Ovary (tissue), 9 donors: Measurements from ENCODE around the gene CELF2. TPM values are rescaled to one million over a fixed set of nuclear protein-coding genes. Genes with fewer than 3 reads are reported as not detected.

Source experiments
- DNase-seq, 5 donors: peaks; one replicate each; pipeline ENCODE4 v3.0.0-alpha.2; 2019 to 2020
- H3K27ac ChIP-seq, 2 donors: fragments of 200-600 bp; one replicate each; pipeline versions ENCODE4 v1.5.1 to v1.8.0; 2019 to 2022
- H3K27me3 ChIP-seq: fragments of 200-600 bp; one replicate; pipeline ENCODE4 v1.8.0; 2022
- H3K36me3 ChIP-seq: fragments of 200-600 bp; sonication (generic); one replicate; pipeline ENCODE4 v1.5.1; 2019
- H3K4me1 ChIP-seq: one replicate; pipeline ENCODE4 v1.8.1; 2013; ENCODE audit warnings: mild to moderate bottlenecking, moderate library complexity; ENCODE audit not compliant: insufficient read depth
- H3K4me3 ChIP-seq: fragments of 200-600 bp; sonication (generic); one replicate; pipeline ENCODE4 v1.5.1; 2017
- H3K9me3 ChIP-seq, 2 donors: fragments of 200-600 bp in 1 of 2; sonication (generic) in 1 of 2; one replicate each; pipeline versions ENCODE4 v1.5.1 to v1.8.1; 2013 to 2019; ENCODE audit warnings: mild to moderate bottlenecking in 1 of 2, moderate library complexity in 1 of 2
- CTCF ChIP-seq, 3 donors: fragments of 450-650 bp in 2 of 3; fragments of 200-600 bp in 1 of 3; IDR thresholded peaks; one replicate each; pipeline versions ENCODE4 v1.5.1 to v1.8.0; 2016 to 2022; ENCODE audit warnings: antibody characterized with exemption in 3 of 3, mild to moderate bottlenecking in 1 of 3
- EP300 ChIP-seq: sonication (generic); formaldehyde crosslinking; IDR thresholded peaks from one replicate; pipeline ENCODE4 v1.6.1; 2017; ENCODE audit warnings: antibody characterized with exemption
- POLR2A ChIP-seq: fragments of 450-650 bp; IDR thresholded peaks from one replicate; pipeline ENCODE4 v1.6.1; 2017; ENCODE audit warnings: antibody characterized with exemption, mild to moderate bottlenecking, moderate library complexity
- whole genome bisulfite sequencing, 3 donors: extraction: QIAGEN DNeasy Blood & Tissue Kit in 1 of 3; methylation state at CpG; one replicate each; pipeline versions ENCODE4 v1.1.5 to v1.1.7; 2013 to 2017; 5-methylcytosine and 5-hydroxymethylcytosine counted together
- intact Hi-C, 4 donors: fragments of 100-400 bp; cut with DNase I; formaldehyde crosslinking; loops; one replicate each; pipeline versions ENCODE4 v1.11.0 to v1.15.1; 2022 to 2023
- polyA plus RNA-seq, 2 donors: library from polyadenylated mRNA; stranded (reverse); fragments of 200-250 nt in 1 of 2; fragments of 350-450 nt in 1 of 2; fragmentation: Illumina TruSeq in 1 of 2; extraction: RNeasy Lipid Tissue Mini Kit (QIAGEN cat#74804) in 1 of 2; gene quantifications; one replicate each; pipeline ENCODE4 v1.2.3, GENCODE V29; 2013 to 2014
- total RNA-seq, 7 donors: library from RNA; depleted of rRNA in 2 of 7; stranded (reverse); fragments of >200 nt in 2 of 7; fragmentation: NEBNext Ultra II Directional in 3 of 7; extraction: Animal tissue kit (Norgen Biotek cat#: 25700) in 3 of 7; gene quantifications; one replicate each; pipeline versions ENCODE4 v1.1.0 to v1.2.4, GENCODE V29; 2016 to 2023
- donor health status: DM: no; HTN: no; CAD: no; lungs with moderate emphysema.
- donor health status: DM: no; HTN: no; CAD: no.
- donor health status: Bipolar disorder and iron deficiency.
- donor health status: DM: yes; HTN: yes; CAD: no.
- donor health status: DM: no; HTN: no; CAD: no.
- donor health status: DM: yes; HTN: yes; CAD: no.

Gene CELF2
- total and polyA plus RNA-seq, 9 donors, result 38.8 to 107 (median 69.0) TPM

DNA sequence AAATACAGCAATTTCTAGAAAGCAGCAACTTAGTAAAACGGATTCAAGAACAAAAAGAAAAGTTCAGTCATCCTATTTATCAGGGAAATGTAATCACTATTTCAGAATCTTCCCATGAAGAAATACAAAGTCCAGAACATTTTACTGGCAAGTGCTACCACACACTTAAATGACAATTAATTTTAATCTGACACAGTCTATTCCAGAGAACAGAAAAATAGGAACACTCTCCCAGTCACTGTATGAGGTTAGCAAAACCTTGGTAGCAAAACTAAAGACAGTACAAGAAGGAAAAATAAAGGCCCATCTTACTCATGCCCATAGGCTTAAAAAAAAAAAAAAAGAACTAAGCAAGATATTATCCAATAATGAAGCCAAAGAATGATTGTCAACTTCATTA lies 295.8 kb downstream of the CELF2 start:
- H3K27ac ChIP-seq, result no peak overlapping the region
- no peak overlapping the region for H3K4me3 ChIP-seq
- TF ChIP-seq EP300, result no peak
- TF ChIP-seq CTCF (IDR thresholded peaks at IDR 0.05), result no peak
- TF ChIP-seq POLR2A, result no peak
- no peaks in the 10 kb centered on the region for H3K27me3 ChIP-seq
- H3K4me1 ChIP-seq, result peaks cover 4% of the 10 kb centered on the region
- WGBS, 3 donors, result 78 to 86% (median 84%) methylated on average over 1 of the region's 1 CpG
- peaks cover 0 to 3% of the 10 kb centered on the region in 2 donors for H3K9me3 ChIP-seq
- DNase-seq, result no peak
- intact Hi-C loops, result no loop called here
- H3K36me3 ChIP-seq, result no peaks in the 10 kb centered on the region

DNA sequence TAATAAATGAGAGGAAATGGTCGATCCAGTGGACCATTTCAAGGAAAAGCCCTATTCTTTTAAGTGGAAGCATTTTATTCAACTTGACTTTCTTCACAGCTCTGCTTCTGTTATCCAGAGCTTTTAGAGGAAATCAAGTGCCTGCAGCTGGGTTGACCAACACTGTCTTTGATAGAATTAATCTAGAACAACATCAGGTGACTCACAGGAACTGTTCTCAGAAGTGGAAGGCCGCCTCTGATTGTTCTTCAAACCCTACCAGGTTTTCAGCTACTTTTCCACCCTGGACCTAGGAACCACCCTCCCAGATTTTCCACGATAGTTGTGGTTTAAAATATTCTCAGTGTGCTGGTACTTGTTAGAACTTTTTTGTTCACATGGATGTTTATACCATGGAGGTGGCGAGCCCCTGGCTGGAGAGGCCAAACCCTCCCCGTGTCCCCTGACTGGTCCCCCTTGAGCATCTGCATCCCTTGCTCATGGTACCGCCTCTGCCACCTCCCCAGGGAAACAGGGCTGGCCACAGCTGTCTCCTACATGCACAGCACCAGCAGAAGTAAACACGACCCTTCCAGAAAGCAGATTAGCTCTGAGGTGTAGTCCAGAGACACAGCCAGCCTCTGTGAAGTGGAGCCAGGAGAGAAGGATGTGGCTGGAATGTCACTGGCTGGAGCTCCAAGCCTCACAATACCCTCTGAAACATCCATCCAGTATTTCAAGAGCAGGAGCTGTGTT lies 300.4 kb downstream of the CELF2 start:
- peaks cover 2% of the 10 kb centered on the region for H3K4me1 ChIP-seq
- no peak overlapping the region for H3K4me3 ChIP-seq
- intact Hi-C loops, result no loop called here
- no peak for TF ChIP-seq CTCF (IDR thresholded peaks at IDR 0.05)
- TF ChIP-seq EP300, result no peak
- no peak for TF ChIP-seq POLR2A
- no peaks in the 10 kb centered on the region for H3K9me3 ChIP-seq
- no peak for DNase-seq
- no peak overlapping the region for H3K27ac ChIP-seq
- no peaks in the 10 kb centered on the region for H3K27me3 ChIP-seq
- H3K36me3 ChIP-seq, result no peaks in the 10 kb centered on the region
- 86 to 90% (median 88%) methylated on average over 7 of the region's 7 CpGs for WGBS, 3 donors

- H3K4me3 ChIP-seq, result no peak overlapping the region
- no peak overlapping the region for H3K27ac ChIP-seq
- intact Hi-C loops, result no loop called here
- TF ChIP-seq CTCF (IDR thresholded peaks at IDR 0.05) (no peak), POLR2A (no peak), EP300 (no peak)
- no peak for DNase-seq
- no peaks in the 10 kb centered on the region for H3K36me3 ChIP-seq
- 93 to 94% (median 94%) methylated on average over 26 of the region's 26 CpGs for WGBS, 3 donors
- H3K9me3 ChIP-seq, result no peaks in the 10 kb centered on the region
- peaks cover under 1% of the 10 kb centered on the region for H3K4me1 ChIP-seq
- no peaks in the 10 kb centered on the region for H3K27me3 ChIP-seq
Measured at GRCh38 chr10:11318826-11319598, 301.3 kb downstream of the CELF2 start.

DNA sequence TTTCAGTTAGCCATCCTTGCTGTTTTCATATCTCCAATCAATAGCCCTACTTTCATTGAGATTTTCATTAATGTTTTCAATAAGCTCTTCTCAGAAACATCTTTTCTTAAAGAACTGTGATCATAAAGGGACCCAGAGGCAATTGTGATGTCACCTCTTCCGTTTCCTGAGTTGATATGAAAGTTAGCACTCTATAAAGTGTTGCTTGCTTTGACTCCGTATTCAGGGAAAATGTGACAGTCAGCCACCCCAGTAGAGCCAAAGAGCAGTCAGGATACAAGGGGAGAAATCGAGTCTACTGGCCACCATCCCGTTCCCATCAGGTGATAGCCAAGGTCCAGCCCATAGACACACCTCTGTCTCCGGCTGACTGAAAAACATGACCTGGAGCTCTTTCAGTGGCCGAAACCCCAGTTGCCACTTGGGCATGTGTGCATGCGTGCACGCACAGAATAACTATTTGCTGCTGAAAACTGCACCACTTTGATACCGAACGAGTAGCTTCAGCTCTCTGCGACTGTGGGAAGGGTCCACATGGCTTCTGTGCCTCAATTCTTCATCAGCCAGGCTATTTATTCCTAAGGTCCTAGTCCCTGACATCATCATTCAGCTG lies 302.4 kb downstream of the CELF2 start:
- intact Hi-C loops, result no loop called here
- WGBS, 3 donors, result 87 to 89% (median 88%) methylated on average over 11 of the region's 11 CpGs
- H3K27me3 ChIP-seq, result no peaks in the 10 kb centered on the region
- H3K9me3 ChIP-seq, result no peaks in the 10 kb centered on the region
- H3K4me1 ChIP-seq, result no peaks in the 10 kb centered on the region
- TF ChIP-seq POLR2A (no peak), EP300 (no peak), CTCF (IDR thresholded peaks at IDR 0.05) (no peak)
- no peak overlapping the region for H3K27ac ChIP-seq
- no peaks in the 10 kb centered on the region for H3K36me3 ChIP-seq
- no peak overlapping the region for H3K4me3 ChIP-seq
- no peak for DNase-seq
